Calu3 (cell line): ENCODE data around the gene TRAK1. TPM values are rescaled to one million over a fixed set of nuclear protein-coding genes. Genes with fewer than 3 reads are reported as not detected.
A peak's percentile ranks its signal among the peaks of the same experiment; 100 is the strongest.

Experiments used
- BruUV-seq: library from RNA; stranded (reverse); fragments of 400-500 nt; replicated peaks from 2 replicates; lab custom pipeline; 2021; lab: Mats Ljungman, UMichigan
- CTCF ChIA-PET: fragments of 300-600 bp; sonication (Branson Sonifier 250); formaldehyde crosslinking; loops from one replicate; lab custom pipeline; 2022; ENCODE audit warnings: antibody characterized with exemption; lab: Charles Lee
- DNase-seq: peaks from one replicate; pipeline ENCODE4 v3.0.0; 2022
- H3K27ac Mint-ChIP-seq: one replicate; pipeline ENCODE4 v1.8.0; 2022; ENCODE audit warnings: mixed read lengths; ENCODE audit not compliant: unreplicated experiment
- H3K27me3 Mint-ChIP-seq: one replicate; pipeline ENCODE4 v1.8.0; 2022; ENCODE audit warnings: mixed read lengths; ENCODE audit not compliant: unreplicated experiment
- H3K36me3 Mint-ChIP-seq: one replicate; pipeline ENCODE4 v1.8.0; 2022; ENCODE audit warnings: mild to moderate bottlenecking, moderate library complexity, mixed read lengths; ENCODE audit not compliant: insufficient read depth, unreplicated experiment
- H3K4me1 Mint-ChIP-seq: one replicate; pipeline ENCODE4 v1.8.0; 2022; ENCODE audit warnings: mild to moderate bottlenecking, low read depth, mixed read lengths; ENCODE audit not compliant: unreplicated experiment
- H3K4me3 Mint-ChIP-seq: one replicate; pipeline ENCODE4 v1.8.0; 2022; ENCODE audit warnings: mild to moderate bottlenecking, low read depth, moderate library complexity, mixed read lengths; ENCODE audit not compliant: unreplicated experiment
- H3K9me3 Mint-ChIP-seq: one replicate; pipeline ENCODE4 v1.8.0; 2022; ENCODE audit warnings: low read depth, mixed read lengths; ENCODE audit not compliant: unreplicated experiment
- CTCF ChIP-seq: fragments of 200-600 bp; IDR thresholded peaks from one replicate; pipeline ENCODE4 v1.8.0; 2022; ENCODE audit warnings: antibody characterized with exemption; ENCODE audit not compliant: unreplicated experiment
- intact Hi-C: fragments of 100-400 bp; cut with micrococcal nuclease; formaldehyde crosslinking; loops from one replicate; pipeline ENCODE4 v1.10.0; 2022; ENCODE audit not compliant: unreplicated experiment
- total RNA-seq: library from RNA; stranded (reverse); gene quantifications from 2 replicates; pipeline ENCODE4 v1.2.3, GENCODE V29; 2022

The TRAK1 gene
- total RNA-seq, 1 experiment from 2014 or later: 108 TPM

- CTCF ChIA-PET: interaction anchor here (1.9 kb wide), 1 partner anchor 65 kb away, joined by 6 read pairs; no protein-coding TSS in a partner anchor
- no peak for TF ChIP-seq CTCF
- H3K9me3 Mint-ChIP-seq: no peaks in the 10 kb centered on the region
- peaks cover 15% of the 10 kb centered on the region for H3K36me3 Mint-ChIP-seq
- peaks cover 45% of the 10 kb centered on the region for H3K4me1 Mint-ChIP-seq
- no peak overlapping the region for H3K4me3 Mint-ChIP-seq
- no peak for DNase-seq
- H3K27me3 Mint-ChIP-seq: no peaks in the 10 kb centered on the region
- intact Hi-C loops: loop anchor here (5.0 kb wide), 2 partner anchors 46 to 326 kb away; no protein-coding TSS in a partner anchor
- no TSS peak for BruUV-seq
- no peak overlapping the region for H3K27ac Mint-ChIP-seq
Observed at GRCh38 chr3:42115946-42116345, 24.8 kb downstream of the TRAK1 start.

- TF ChIP-seq CTCF: no peak
- no peak overlapping the region for H3K4me3 Mint-ChIP-seq
- no peaks in the 10 kb centered on the region for H3K9me3 Mint-ChIP-seq
- BruUV-seq: no TSS peak
- no peaks in the 10 kb centered on the region for H3K27me3 Mint-ChIP-seq
- intact Hi-C loops: loop anchor here (5.0 kb wide), 2 partner anchors 46 to 326 kb away; no protein-coding TSS in a partner anchor
- no peak for DNase-seq
- CTCF ChIA-PET: interaction anchor here (1.9 to 5.2 kb wide), 2 partner anchors 65 to 74 kb away, joined by 6 to 119 read pairs; no protein-coding TSS in a partner anchor
- peaks cover 15% of the 10 kb centered on the region for H3K36me3 Mint-ChIP-seq
- H3K27ac Mint-ChIP-seq: no peak overlapping the region
- H3K4me1 Mint-ChIP-seq: peaks cover 48% of the 10 kb centered on the region
Observed at GRCh38 chr3:42116466-42116865, 25.3 kb downstream of the TRAK1 start.

- peaks cover 15% of the 10 kb centered on the region for H3K36me3 Mint-ChIP-seq
- H3K4me1 Mint-ChIP-seq: peaks cover 53% of the 10 kb centered on the region
- peak overlapping the region; percentile 41 for H3K27ac Mint-ChIP-seq
- peak overlapping the region; percentile 30 for H3K4me3 Mint-ChIP-seq
- H3K9me3 Mint-ChIP-seq: no peaks in the 10 kb centered on the region
- no peaks in the 10 kb centered on the region for H3K27me3 Mint-ChIP-seq
- DNase-seq: peak; percentile 71
- CTCF ChIA-PET: interaction anchor here (0.5 to 5.2 kb wide), 14 partner anchors 12 to 112 kb away, joined by 3 to 119 read pairs (median 6); no protein-coding TSS in a partner anchor
- BruUV-seq: no TSS peak
- intact Hi-C loops: loop anchor here (1.0 to 5.0 kb wide), 4 partner anchors 45 to 325 kb away; no protein-coding TSS in a partner anchor
- peak; percentile 60 for TF ChIP-seq CTCF
Observed at GRCh38 chr3:42117175-42118008, 26.2 kb downstream of the TRAK1 start.

- DNase-seq: peak; percentile 78
- peak overlapping the region; percentile 96 for H3K27ac Mint-ChIP-seq
- H3K4me3 Mint-ChIP-seq: peak overlapping the region; percentile 40
- no peaks in the 10 kb centered on the region for H3K9me3 Mint-ChIP-seq
- BruUV-seq: no TSS peak
- H3K36me3 Mint-ChIP-seq: peaks cover 15% of the 10 kb centered on the region
- CTCF ChIA-PET: interaction anchor here (0.8 to 5.2 kb wide), 8 partner anchors 11 to 72 kb away, joined by 4 to 119 read pairs (median 12); no protein-coding TSS in a partner anchor
- intact Hi-C loops: loop anchor here (5.0 kb wide), 2 partner anchors 43 to 323 kb away; no protein-coding TSS in a partner anchor
- H3K27me3 Mint-ChIP-seq: no peaks in the 10 kb centered on the region
- peak; percentile 42 for TF ChIP-seq CTCF
- H3K4me1 Mint-ChIP-seq: peaks cover 67% of the 10 kb centered on the region
Observed at GRCh38 chr3:42118762-42119361, 27.7 kb downstream of the TRAK1 start.
